A673 (cell line): ENCODE results near the gene SEMA3E. TPM values are rescaled to one million over a fixed set of nuclear protein-coding genes. Genes with fewer than 3 reads are reported as not detected.
A peak's percentile ranks its signal among the peaks of the same experiment; 100 is the strongest.

ENCODE experiments used
- BruUV-seq: library from RNA; stranded (reverse); fragments of 400-500 nt; replicated peaks from 2 replicates; lab custom pipeline; 2021; lab: Mats Ljungman, UMichigan
- CTCF ChIA-PET: fragments of 300-600 bp; sonication (Branson Sonifier 250); formaldehyde crosslinking; loops from one replicate; lab custom pipeline; 2022; ENCODE audit warnings: antibody characterized with exemption; lab: Charles Lee
- POLR2A ChIA-PET: fragments of 300-600 bp; sonication (Branson Sonifier 250); formaldehyde crosslinking; loops from one replicate; lab custom pipeline; 2022; ENCODE audit warnings: antibody characterized with exemption; ENCODE audit not compliant: low non-redundant PET; lab: Charles Lee
- DNase-seq: peaks from one replicate; pipeline ENCODE4 v3.0.0-alpha.2; 2015; ENCODE audit warnings: low spot score
- H3K27ac ChIP-seq: fragments of 200-600 bp; sonication (generic); 2 replicates; pipeline ENCODE4 v1.5.1; 2016; ENCODE audit warnings: mixed run types, low read depth, mild to moderate bottlenecking, mixed read lengths, antibody characterized with exemption, low read length; ENCODE audit not compliant: poor library complexity, severe bottlenecking
- H3K27me3 ChIP-seq: fragments of 200-600 bp; sonication (generic); replicated peaks from 2 replicates; pipeline ENCODE4 v1.6.1; 2017; ENCODE audit warnings: mixed run types, low read depth, mild to moderate bottlenecking, mixed read lengths, antibody characterized with exemption, low read length; ENCODE audit not compliant: insufficient read depth, poor library complexity
- H3K36me3 ChIP-seq: fragments of 200-600 bp; sonication (generic); 2 replicates; pipeline ENCODE4 v1.6.1; 2016; ENCODE audit warnings: mixed run types, mild to moderate bottlenecking, mixed read lengths, antibody characterized with exemption, low read length; ENCODE audit not compliant: insufficient read depth, poor library complexity, severe bottlenecking
- H3K4me1 ChIP-seq: fragments of 200-600 bp; sonication (generic); 2 replicates; pipeline ENCODE4 v1.6.1; 2017; ENCODE audit warnings: mixed run types, mild to moderate bottlenecking, mixed read lengths, antibody characterized with exemption, low read length; ENCODE audit not compliant: insufficient read depth, poor library complexity, severe bottlenecking
- H3K4me3 ChIP-seq: fragments of 200-600 bp; sonication (generic); 2 replicates; pipeline ENCODE4 v1.5.1; 2016; ENCODE audit warnings: low read depth, mixed run types, mild to moderate bottlenecking, mixed read lengths, low read length; ENCODE audit not compliant: poor library complexity, severe bottlenecking
- H3K9me3 ChIP-seq: fragments of 200-600 bp; sonication (generic); 2 replicates; pipeline ENCODE4 v1.6.1; 2016; ENCODE audit warnings: mixed run types, low read depth, mild to moderate bottlenecking, mixed read lengths, antibody characterized with exemption, low read length; ENCODE audit not compliant: poor library complexity, severe bottlenecking
- EZH2 ChIP-seq: fragments of 200-600 bp; sonication (generic); IDR thresholded peaks from 2 replicates; pipeline ENCODE4 v1.6.1; 2017; ENCODE audit warnings: borderline replicate concordance, low read depth, mild to moderate bottlenecking, mixed read lengths, antibody characterized with exemption, low read length; ENCODE audit not compliant: poor library complexity, severe bottlenecking
- intact Hi-C: fragments of 100-400 bp; cut with micrococcal nuclease; formaldehyde crosslinking; loops from one replicate; pipeline ENCODE4 v1.10.0; 2022; ENCODE audit not compliant: unreplicated experiment
- total RNA-seq: library from RNA; stranded (reverse); gene quantifications from 2 replicates; pipeline ENCODE4 v1.2.3, GENCODE V29; 2021
- TF ChIP-seq, protein P1 (sequence below): fragments of 300-800, 200-600 bp; sonication (generic); conservative IDR thresholded peaks from 2 replicates; pipeline ENCODE4 v1.5.1; 2017; ENCODE audit warnings: low read depth, mild to moderate bottlenecking, antibody characterized with exemption, low read length, moderate library complexity, mixed read lengths

Gene SEMA3E
- total RNA-seq, 1 experiment from 2014 or later = not detected

DNA sequence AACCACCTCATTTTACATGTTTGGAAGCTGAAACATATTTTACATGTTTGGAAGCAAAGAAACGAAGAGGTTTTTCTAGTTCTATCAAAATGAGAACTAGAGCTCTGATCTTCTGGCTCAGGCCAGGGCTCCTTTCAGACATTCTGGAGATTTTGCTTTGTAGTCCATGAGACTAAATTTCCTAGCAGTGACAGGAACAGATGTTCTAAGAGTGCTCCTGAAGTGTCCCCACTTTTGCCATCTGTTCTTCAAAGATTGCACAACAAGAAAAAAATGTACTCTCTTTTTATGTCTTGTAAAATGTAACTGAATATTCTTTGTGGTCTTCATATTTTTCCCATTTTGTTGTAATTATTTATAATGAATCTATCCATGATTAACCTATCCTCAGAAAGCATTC, 289.8 kb downstream of the SEMA3E start:
- no peak for TF ChIP-seq EZH2
- TF ChIP-seq, protein P1, sequence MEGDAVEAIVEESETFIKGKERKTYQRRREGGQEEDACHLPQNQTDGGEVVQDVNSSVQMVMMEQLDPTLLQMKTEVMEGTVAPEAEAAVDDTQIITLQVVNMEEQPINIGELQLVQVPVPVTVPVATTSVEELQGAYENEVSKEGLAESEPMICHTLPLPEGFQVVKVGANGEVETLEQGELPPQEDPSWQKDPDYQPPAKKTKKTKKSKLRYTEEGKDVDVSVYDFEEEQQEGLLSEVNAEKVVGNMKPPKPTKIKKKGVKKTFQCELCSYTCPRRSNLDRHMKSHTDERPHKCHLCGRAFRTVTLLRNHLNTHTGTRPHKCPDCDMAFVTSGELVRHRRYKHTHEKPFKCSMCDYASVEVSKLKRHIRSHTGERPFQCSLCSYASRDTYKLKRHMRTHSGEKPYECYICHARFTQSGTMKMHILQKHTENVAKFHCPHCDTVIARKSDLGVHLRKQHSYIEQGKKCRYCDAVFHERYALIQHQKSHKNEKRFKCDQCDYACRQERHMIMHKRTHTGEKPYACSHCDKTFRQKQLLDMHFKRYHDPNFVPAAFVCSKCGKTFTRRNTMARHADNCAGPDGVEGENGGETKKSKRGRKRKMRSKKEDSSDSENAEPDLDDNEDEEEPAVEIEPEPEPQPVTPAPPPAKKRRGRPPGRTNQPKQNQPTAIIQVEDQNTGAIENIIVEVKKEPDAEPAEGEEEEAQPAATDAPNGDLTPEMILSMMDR = no peak
- ChIA-PET CTCF (no interaction called here), POLR2A (no interaction called here)
- no peak overlapping the region for H3K27ac ChIP-seq
- no peaks in the 10 kb centered on the region for H3K9me3 ChIP-seq
- no peaks in the 10 kb centered on the region for H3K27me3 ChIP-seq
- BruUV-seq = no TSS peak
- no peaks in the 10 kb centered on the region for H3K36me3 ChIP-seq
- intact Hi-C loops = no loop called here
- DNase-seq = no peak
- no peak overlapping the region for H3K4me3 ChIP-seq
- no peaks in the 10 kb centered on the region for H3K4me1 ChIP-seq

DNA sequence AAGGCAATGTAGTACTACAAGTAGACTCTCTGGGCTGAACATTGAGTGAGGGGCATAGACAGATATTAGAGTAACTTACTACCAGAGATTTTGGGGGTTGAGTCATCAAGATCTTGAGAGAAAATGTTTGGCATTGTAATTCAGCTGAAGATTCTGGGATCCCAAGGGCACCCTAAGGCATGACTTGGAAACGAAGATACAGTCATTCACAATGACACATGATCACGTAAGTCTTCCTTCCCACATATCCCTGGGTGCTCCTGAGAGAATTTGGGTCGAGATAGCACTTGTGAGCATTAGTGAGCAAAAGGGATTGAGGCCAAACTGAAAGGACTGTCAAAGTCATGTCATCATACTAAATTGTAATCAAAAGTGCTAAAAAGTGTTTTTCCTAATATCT, 293.8 kb downstream of the SEMA3E start:
- H3K9me3 ChIP-seq = no peaks in the 10 kb centered on the region
- H3K4me1 ChIP-seq = no peaks in the 10 kb centered on the region
- CTCF ChIA-PET = no interaction called here
- no TSS peak for BruUV-seq
- POLR2A ChIA-PET = interaction anchor here (0.6 kb wide), 1 partner anchor 197 kb away, joined by 4 read pairs; no protein-coding TSS in a partner anchor
- H3K27me3 ChIP-seq = no peaks in the 10 kb centered on the region
- TF ChIP-seq, protein P1 = no peak
- no peak for TF ChIP-seq EZH2
- H3K36me3 ChIP-seq = no peaks in the 10 kb centered on the region
- no peak overlapping the region for H3K27ac ChIP-seq
- DNase-seq = no peak
- no peak overlapping the region for H3K4me3 ChIP-seq
- intact Hi-C loops = no loop called here

DNA sequence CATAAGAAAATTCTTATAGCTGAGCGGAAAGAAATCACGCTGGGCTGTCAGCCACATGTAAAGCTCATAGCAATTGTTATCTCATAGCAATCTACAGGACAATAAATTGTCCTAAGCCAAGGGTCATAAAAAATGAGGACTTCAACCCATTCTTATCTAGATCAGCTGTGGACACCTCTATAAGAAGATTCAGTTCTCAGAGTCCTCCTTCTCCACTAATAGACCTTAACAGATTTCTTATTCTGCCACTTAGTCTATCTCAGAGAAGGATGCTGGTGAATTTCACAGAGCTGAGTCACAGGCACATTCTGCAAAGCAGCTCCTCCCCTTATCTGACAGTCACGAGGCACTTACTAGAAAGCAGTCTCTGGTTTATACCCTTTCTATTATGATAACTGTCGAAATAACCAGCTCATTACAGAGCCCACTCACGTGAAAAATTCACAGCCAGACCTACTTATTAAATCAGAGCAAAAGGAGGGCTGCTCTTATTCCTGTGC, 300.9 kb downstream of the SEMA3E start:
- POLR2A ChIA-PET = interaction anchor here (0.6 kb wide), 1 partner anchor 13 kb away, joined by 4 read pairs; no protein-coding TSS in a partner anchor
- no peak overlapping the region for H3K27ac ChIP-seq
- H3K9me3 ChIP-seq = no peaks in the 10 kb centered on the region
- no peaks in the 10 kb centered on the region for H3K36me3 ChIP-seq
- peak; percentile 17 for DNase-seq
- BruUV-seq = no TSS peak
- H3K4me3 ChIP-seq = no peak overlapping the region
- H3K27me3 ChIP-seq = no peaks in the 10 kb centered on the region
- CTCF ChIA-PET = no interaction called here
- intact Hi-C loops = no loop called here
- no peaks in the 10 kb centered on the region for H3K4me1 ChIP-seq
- TF ChIP-seq EZH2 = no peak
- TF ChIP-seq, protein P1 = no peak
